ENCODE data around the gene CSF3. TPM values are rescaled to one million over a fixed set of nuclear protein-coding genes. Genes with fewer than 3 reads are reported as not detected.

CSF3 gene
- total and polyA plus RNA-seq, 2 of the 13 experiments (the other 11 are each of a cell fraction or from before 2014, with no cell fraction given): 0.09 TPM; not detected in 1

- TF ChIP-seq ZFP91 (CRISPR knock-in tag; IDR thresholded peaks at IDR 0.05; ENCODE audit: borderline replicate concordance) (peak; percentile 45; the same call in 1 of the 2 replicates), MXD3 (CRISPR knock-in tag; IDR thresholded peaks at IDR 0.05) (no peak), ZNF543 (CRISPR knock-in tag; IDR thresholded peaks at IDR 0.05) (0 out of 2 replicates have a peak, but pooled peaks have one; percentile 32), ZNF136 (CRISPR knock-in tag; IDR thresholded peaks at IDR 0.05; ENCODE audit: low read depth) (no peak), GFI1 (CRISPR knock-in tag; IDR thresholded peaks at IDR 0.05; ENCODE audit: borderline replicate concordance) (no peak), ZNF687 (CRISPR knock-in tag; IDR thresholded peaks at IDR 0.05) (peak; percentile 42; the same call in 1 of the 2 replicates), FLYWCH1 (CRISPR knock-in tag; IDR thresholded peaks at IDR 0.05) (no peak), ZBTB39 (CRISPR knock-in tag; IDR thresholded peaks at IDR 0.05) (0 out of 2 replicates have a peak, but pooled peaks have one; percentile 44), SPEN (CRISPR knock-in tag; IDR thresholded peaks at IDR 0.05; ENCODE audit: low read depth) (no peak), ZBTB33 (CRISPR knock-in tag; IDR thresholded peaks at IDR 0.05) (peak; percentile 98), RAD21 (CRISPR knock-in tag; IDR thresholded peaks at IDR 0.05) (peak; percentile 69; the same call in 1 of the 2 replicates), ZFP36L1 (CRISPR knock-in tag; IDR thresholded peaks at IDR 0.05) (no peak), ZNF503 (CRISPR knock-in tag; IDR thresholded peaks at IDR 0.05) (no peak), ZNF337 (CRISPR knock-in tag; IDR thresholded peaks at IDR 0.05; ENCODE audit: borderline replicate concordance, low read depth) (no peak), STAG1 (CRISPR knock-in tag; IDR thresholded peaks at IDR 0.05) (peak; percentile 64), HES4 (CRISPR knock-in tag; IDR thresholded peaks at IDR 0.05; ENCODE audit: borderline replicate concordance) (no peak), ZNF34 (CRISPR knock-in tag; IDR thresholded peaks at IDR 0.05; ENCODE audit: borderline replicate concordance) (no peak)
Measured at GRCh38 chr17:40035162-40035559, 19.9 kb downstream of the CSF3 start (continued).

All from HepG2 (cell line).